PC-9 (cell line): ENCODE results near the gene CNOT10.

Experiments
- EZH2 ChIP-seq: fragments of 200-600 bp; sonication (generic); IDR thresholded peaks from 2 replicates; pipeline ENCODE4 v1.8.0; 2017; ENCODE audit warnings: antibody characterized with exemption, low read depth
- TF ChIP-seq, protein P1 (sequence below): fragments of 200-600 bp; sonication (generic); conservative IDR thresholded peaks from 2 replicates; pipeline ENCODE4 v1.6.1; 2017; ENCODE audit warnings: mixed run types, antibody characterized with exemption, mild to moderate bottlenecking, moderate library complexity

GRCh38 chr3:32644380-32644779 lies 40.6 kb upstream of the CNOT10 start:
- TF ChIP-seq, protein P1, sequence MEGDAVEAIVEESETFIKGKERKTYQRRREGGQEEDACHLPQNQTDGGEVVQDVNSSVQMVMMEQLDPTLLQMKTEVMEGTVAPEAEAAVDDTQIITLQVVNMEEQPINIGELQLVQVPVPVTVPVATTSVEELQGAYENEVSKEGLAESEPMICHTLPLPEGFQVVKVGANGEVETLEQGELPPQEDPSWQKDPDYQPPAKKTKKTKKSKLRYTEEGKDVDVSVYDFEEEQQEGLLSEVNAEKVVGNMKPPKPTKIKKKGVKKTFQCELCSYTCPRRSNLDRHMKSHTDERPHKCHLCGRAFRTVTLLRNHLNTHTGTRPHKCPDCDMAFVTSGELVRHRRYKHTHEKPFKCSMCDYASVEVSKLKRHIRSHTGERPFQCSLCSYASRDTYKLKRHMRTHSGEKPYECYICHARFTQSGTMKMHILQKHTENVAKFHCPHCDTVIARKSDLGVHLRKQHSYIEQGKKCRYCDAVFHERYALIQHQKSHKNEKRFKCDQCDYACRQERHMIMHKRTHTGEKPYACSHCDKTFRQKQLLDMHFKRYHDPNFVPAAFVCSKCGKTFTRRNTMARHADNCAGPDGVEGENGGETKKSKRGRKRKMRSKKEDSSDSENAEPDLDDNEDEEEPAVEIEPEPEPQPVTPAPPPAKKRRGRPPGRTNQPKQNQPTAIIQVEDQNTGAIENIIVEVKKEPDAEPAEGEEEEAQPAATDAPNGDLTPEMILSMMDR = no peak
- TF ChIP-seq EZH2 = no peak
